ENCODE results near the gene TMPRSS3. TPM values are rescaled to one million over a fixed set of nuclear protein-coding genes. Genes with fewer than 3 reads are reported as not detected.

TMPRSS3 gene
- total RNA-seq, 2 experiments from 2014 or later: 49.1 to 50.7 TPM

GRCh38 chr21:42343101-42343500, 52.8 kb downstream of the TMPRSS3 start:
- H3K4me1 Mint-ChIP-seq: peaks cover 3% of the 10 kb centered on the region
- no peaks in the 10 kb centered on the region for H3K27me3 Mint-ChIP-seq
- H3K4me3 Mint-ChIP-seq: no peak overlapping the region
- no peak overlapping the region for H3K27ac Mint-ChIP-seq
- no peaks in the 10 kb centered on the region for H3K36me3 Mint-ChIP-seq
- no peak for DNase-seq
- H3K9me3 Mint-ChIP-seq: no peaks in the 10 kb centered on the region

- no peaks in the 10 kb centered on the region for H3K9me3 Mint-ChIP-seq
- H3K4me3 Mint-ChIP-seq: no peak overlapping the region
- H3K4me1 Mint-ChIP-seq: peaks cover 11% of the 10 kb centered on the region
- peaks cover 6% of the 10 kb centered on the region for H3K27me3 Mint-ChIP-seq
- no peak for DNase-seq
- H3K36me3 Mint-ChIP-seq: peaks cover 2% of the 10 kb centered on the region
- H3K27ac Mint-ChIP-seq: no peak overlapping the region
Measured at GRCh38 chr21:42341776-42342542, 53.9 kb downstream of the TMPRSS3 start.

GRCh38 chr21:42340187-42341050, 55.4 kb downstream of the TMPRSS3 start:
- DNase-seq: no peak
- H3K9me3 Mint-ChIP-seq: no peaks in the 10 kb centered on the region
- peaks cover 6% of the 10 kb centered on the region for H3K27me3 Mint-ChIP-seq
- H3K27ac Mint-ChIP-seq: no peak overlapping the region
- H3K4me1 Mint-ChIP-seq: peaks cover 11% of the 10 kb centered on the region
- no peak overlapping the region for H3K4me3 Mint-ChIP-seq
- peaks cover 2% of the 10 kb centered on the region for H3K36me3 Mint-ChIP-seq

- Mint-ChIP-seq H3K4me1 (peaks cover 11% of the 10 kb centered on the region), H3K4me3 (no peak overlapping the region), H3K36me3 (peaks cover 2% of the 10 kb centered on the region), H3K27me3 (peaks cover 6% of the 10 kb centered on the region), H3K9me3 (no peaks in the 10 kb centered on the region), H3K27ac (no peak overlapping the region)
- DNase-seq: no peak
Measured at GRCh38 chr21:42338729-42339715, 56.8 kb downstream of the TMPRSS3 start.

GRCh38 chr21:42337830-42338728, 57.8 kb downstream of the TMPRSS3 start:
- H3K36me3 Mint-ChIP-seq: peaks cover 2% of the 10 kb centered on the region
- no peaks in the 10 kb centered on the region for H3K9me3 Mint-ChIP-seq
- peaks cover 6% of the 10 kb centered on the region for H3K27me3 Mint-ChIP-seq
- peak overlapping the region; percentile 12 for H3K4me3 Mint-ChIP-seq
- no peak overlapping the region for H3K27ac Mint-ChIP-seq
- H3K4me1 Mint-ChIP-seq: peaks cover 11% of the 10 kb centered on the region
- DNase-seq: peak; percentile 80

- Mint-ChIP-seq H3K36me3 (peaks cover 2% of the 10 kb centered on the region), H3K27ac (no peak overlapping the region)
Measured at GRCh38 chr21:42337276-42337675, 58.6 kb downstream of the TMPRSS3 start.

GRCh38 chr21:42336054-42336453, 59.8 kb downstream of the TMPRSS3 start:
- no peak for DNase-seq
- no peak overlapping the region for H3K4me3 Mint-ChIP-seq
- H3K36me3 Mint-ChIP-seq: peaks cover 5% of the 10 kb centered on the region
- peaks cover 4% of the 10 kb centered on the region for H3K9me3 Mint-ChIP-seq
- H3K27me3 Mint-ChIP-seq: peaks cover 6% of the 10 kb centered on the region
- peaks cover 11% of the 10 kb centered on the region for H3K4me1 Mint-ChIP-seq
- H3K27ac Mint-ChIP-seq: no peak overlapping the region

More at GRCh38 chr21:42337276-42337675, 58.6 kb downstream of the TMPRSS3 start:
- Mint-ChIP-seq H3K4me3 (no peak overlapping the region), H3K27me3 (peaks cover 6% of the 10 kb centered on the region), H3K9me3 (no peaks in the 10 kb centered on the region), H3K4me1 (peaks cover 11% of the 10 kb centered on the region)
- no peak for DNase-seq

GRCh38 chr21:42332557-42333317, 63.1 kb downstream of the TMPRSS3 start:
- H3K4me1 Mint-ChIP-seq: peaks cover 5% of the 10 kb centered on the region
- H3K9me3 Mint-ChIP-seq: peaks cover 6% of the 10 kb centered on the region
- no peak overlapping the region for H3K27ac Mint-ChIP-seq
- peaks cover 5% of the 10 kb centered on the region for H3K27me3 Mint-ChIP-seq
- H3K4me3 Mint-ChIP-seq: no peak overlapping the region
- DNase-seq: no peak
- H3K36me3 Mint-ChIP-seq: peaks cover 5% of the 10 kb centered on the region

GRCh38 chr21:42331660-42332059, 64.2 kb downstream of the TMPRSS3 start:
- Mint-ChIP-seq H3K4me1 (no peaks in the 10 kb centered on the region), H3K4me3 (no peak overlapping the region), H3K36me3 (peaks cover 4% of the 10 kb centered on the region), H3K27ac (no peak overlapping the region), H3K9me3 (peaks cover 6% of the 10 kb centered on the region), H3K27me3 (no peaks in the 10 kb centered on the region)
- DNase-seq: no peak

- no peak for DNase-seq
- no peaks in the 10 kb centered on the region for H3K4me1 Mint-ChIP-seq
- H3K9me3 Mint-ChIP-seq: peaks cover 6% of the 10 kb centered on the region
- H3K4me3 Mint-ChIP-seq: no peak overlapping the region
- no peak overlapping the region for H3K27ac Mint-ChIP-seq
- no peaks in the 10 kb centered on the region for H3K27me3 Mint-ChIP-seq
- H3K36me3 Mint-ChIP-seq: peaks cover 4% of the 10 kb centered on the region
Measured at GRCh38 chr21:42330380-42331371, 65.2 kb downstream of the TMPRSS3 start.

- H3K36me3 Mint-ChIP-seq: no peaks in the 10 kb centered on the region
Measured at GRCh38 chr21:42324896-42325295, 71.0 kb downstream of the TMPRSS3 start.

More at GRCh38 chr21:42324896-42325295, 71.0 kb downstream of the TMPRSS3 start:
- no peak overlapping the region for H3K27ac Mint-ChIP-seq
- H3K4me1 Mint-ChIP-seq: no peaks in the 10 kb centered on the region
- no peaks in the 10 kb centered on the region for H3K9me3 Mint-ChIP-seq
- no peak for DNase-seq
- no peaks in the 10 kb centered on the region for H3K27me3 Mint-ChIP-seq
- no peak overlapping the region for H3K4me3 Mint-ChIP-seq
